ENCODE results near the gene PTPRN2.

DNA sequence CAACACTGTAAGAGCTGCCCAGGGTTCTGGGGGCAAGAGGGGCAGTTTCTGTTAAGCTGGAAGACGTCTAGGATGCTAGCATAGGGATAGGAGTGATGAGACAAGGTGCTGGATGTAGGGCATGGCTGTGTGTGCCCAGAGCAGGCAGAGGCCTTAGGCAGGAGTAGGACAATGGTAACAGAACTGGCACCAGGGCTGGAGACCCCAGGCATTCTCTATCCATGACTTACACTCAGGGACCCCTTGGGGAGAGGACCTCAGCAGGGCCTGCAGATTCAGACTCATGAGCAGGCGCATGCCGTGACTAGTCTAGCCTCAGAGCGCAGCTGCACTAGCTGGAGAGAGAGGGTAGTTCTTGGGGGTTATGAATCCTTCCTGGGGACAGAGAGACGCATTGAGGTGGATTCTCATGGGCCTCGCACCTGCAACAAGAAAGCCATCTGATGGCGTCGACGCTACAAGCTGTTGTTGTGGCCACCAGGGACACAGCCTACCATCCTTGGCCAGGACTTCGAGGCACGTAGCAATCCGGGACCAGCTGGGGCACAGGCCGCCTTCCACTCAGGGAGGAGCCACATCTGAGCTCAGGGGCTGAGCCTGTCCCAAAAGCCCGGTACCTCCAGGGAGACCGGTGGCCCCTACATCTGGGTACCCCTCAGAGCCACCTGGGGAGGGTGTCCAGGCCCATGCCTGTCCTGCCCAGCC lies 474.1 kb downstream of the PTPRN2 start:
- TF ChIP-seq GABPA (IDR thresholded peaks at IDR 0.05; ENCODE audit: borderline replicate concordance, insufficient read depth, low read length) (no peak), ZNF274 (IDR thresholded peaks at IDR 0.05; ENCODE audit: borderline replicate concordance, extremely low read depth, low read length) (no peak), USF2 (IDR thresholded peaks at IDR 0.05; ENCODE audit: low read length) (no peak), CTCF (IDR thresholded peaks at IDR 0.05; ENCODE audit: control extremely low read depth in 1 of 3, insufficient read depth in 1 of 3, low read depth in 1 of 3, low read length in 3 of 3) (no peak), POLR2AphosphoS5 (IDR thresholded peaks at IDR 0.05; ENCODE audit: low read depth, low read length) (no peak), BACH1 (IDR thresholded peaks at IDR 0.05; ENCODE audit: low read length) (no peak), SIN3A (conservative IDR thresholded peaks at IDR 0.05 in 1 of 2, IDR thresholded peaks at IDR 0.05 in 1 of 2; ENCODE audit: low read depth in 1 of 2, low read length in 2 of 2) (no peak)

All from H1 (cell line).